Measurements from ENCODE around the gene CYP1A2.

GRCh38 chr15:74778599-74778970, 29.9 kb downstream of the CYP1A2 start:
- TF ChIP-seq CTCF (conservative IDR thresholded peaks at IDR 0.05; ENCODE audit: low read depth, low read length) (no peak), EZH2phosphoT487 (IDR thresholded peaks at IDR 0.05; ENCODE audit: borderline replicate concordance, low read length) (no peak)
